Heart left ventricle (tissue), 16 donors: Measurements from ENCODE around the gene PIK3AP1. TPM values are rescaled to one million over a fixed set of nuclear protein-coding genes. Genes with fewer than 3 reads are reported as not detected.

Experiments used
- ATAC-seq, 4 donors: fragments of 200-7000 bp; cut with Tn5 transposase; one replicate each; pipeline ENCODE4 v1.9.1; 2020 to 2022; ENCODE audit warnings: moderate library complexity in 4 of 4, mild to moderate bottlenecking in 3 of 4, moderate number of reproducible peaks in 1 of 4
- DNase-seq, 5 donors: peaks; one replicate each; pipeline ENCODE4 v3.0.0-alpha.2; 2020
- H3K27ac ChIP-seq, 12 donors: fragments of 200-600 bp; sonication (generic) in 4 of 12; one replicate each; pipeline versions ENCODE4 v1.5.0 to v1.8.0; 2016 to 2022; ENCODE audit warnings: mild to moderate bottlenecking in 2 of 12
- H3K27me3 ChIP-seq, 9 donors: fragments of 200-600 bp; sonication (generic) in 2 of 9; one replicate each; pipeline versions ENCODE4 v1.5.1 to v1.8.0; 2016 to 2022; ENCODE audit warnings: mild to moderate bottlenecking in 3 of 9
- H3K36me3 ChIP-seq, 9 donors: fragments of 200-600 bp; sonication (generic) in 2 of 9; one replicate each; pipeline versions ENCODE4 v1.5.0 to v1.8.0; 2018 to 2022; ENCODE audit warnings: mild to moderate bottlenecking in 2 of 9
- H3K4me1 ChIP-seq, 12 donors: fragments of 200-600 bp; sonication (generic) in 4 of 12; one replicate each; pipeline versions ENCODE4 v1.5.0 to v1.8.0; 2016 to 2022; ENCODE audit warnings: mild to moderate bottlenecking in 3 of 12
- H3K4me3 ChIP-seq, 12 donors: fragments of 200-600 bp; sonication (generic) in 4 of 12; one replicate each; pipeline versions ENCODE4 v1.5.0 to v1.8.0; 2017 to 2022; ENCODE audit warnings: mild to moderate bottlenecking in 9 of 12, moderate library complexity in 4 of 12
- H3K9me3 ChIP-seq, 12 donors: fragments of 200-600 bp; sonication (generic) in 4 of 12; one replicate each; pipeline versions ENCODE4 v1.5.0 to v1.8.0; 2016 to 2022; ENCODE audit warnings: mild to moderate bottlenecking in 1 of 12
- CTCF ChIP-seq, 12 donors: fragments of 200-600 bp; sonication (generic) in 4 of 12; IDR thresholded peaks; one replicate each; pipeline versions ENCODE4 v1.5.0 to v1.8.0; 2018 to 2022; ENCODE audit warnings: antibody characterized with exemption in 12 of 12, mild to moderate bottlenecking in 5 of 12
- POLR2A ChIP-seq, 2 donors: fragments of 450-650 bp; IDR thresholded peaks; one replicate each; pipeline ENCODE4 v1.6.1; 2017; ENCODE audit warnings: antibody characterized with exemption in 2 of 2, mild to moderate bottlenecking in 2 of 2, moderate library complexity in 2 of 2
- WGBS, 4 donors: extraction: QIAGEN DNeasy Blood & Tissue Kit in 2 of 4; methylation state at CpG; one replicate each; pipeline versions ENCODE4 v1.1.5 to v1.1.7; 2013 to 2018; 5-methylcytosine and 5-hydroxymethylcytosine counted together
- intact Hi-C, 10 donors: fragments of 100-400 bp; cut with DNase I; formaldehyde crosslinking; loops; one replicate each; pipeline versions ENCODE4 v1.11.1 to v1.14.2; 2022
- polyA plus RNA-seq, 2 donors: library from polyadenylated mRNA; stranded (reverse); fragments of 200-250 nt; gene quantifications; one replicate each; pipeline ENCODE4 v1.2.3, GENCODE V29; 2013
- total RNA-seq, 9 donors: library from RNA; depleted of rRNA in 2 of 9; stranded (reverse); fragments of >200 nt in 2 of 9; fragmentation: NEBNext Ultra II Directional in 3 of 9; extraction: Animal tissue kit (Norgen Biotek cat#: 25700) in 3 of 9; gene quantifications; one replicate each; pipeline versions ENCODE4 v1.1.0 to v1.2.4, GENCODE V29; 2016 to 2023
- donor health status: ischemic (EF 13 %, LVEDD 7.1; RV severe dilation, severe dysfunction).
- donor health status: healthy with polysubstance abuse.
- donor health status: DM: no; HTN: yes; CAD: no.
- donor health status: DM: no; HTN: no; CAD: no.
- donor health status: ischemic (EF 25% LVEDD 6.9; RV normal size, moderate dysfunction).
- donor health status: ischemic (EF 25% LVEDD 5.7; RV mildly dilated, moderate dysfunction).
- donor health status: healthy.
- donor health status: DM: yes; HTN: yes; CAD: no.
- donor health status: ischemic (EF 35%, LVEDD 5.7; RV mildly dilated, moderate dysfunction).
- donor health status: nonischemic (EF 11% LVEDD 7.7; RV severe dilation, severe dysfunction).
- donor health status: DM: yes; HTN: yes; CAD: no.
- donor health status: PGD.
- donor health status: ischemic (EF 29% LVEDD 5.4; RV normal size, mild dysfunction).
- donor health status: nonischemic (EF 23%, LVEDD 6.1; RV moderate dilation, normal function).

The PIK3AP1 gene
- total and polyA plus RNA-seq, 11 donors: 1.3 to 37.9 (median 4.4) TPM

- H3K27me3 ChIP-seq: no peaks in the 10 kb centered on the region
- 29 to 69% (median 55%) methylated on average over 3 of the region's 3 CpGs for WGBS, 4 donors
- intact Hi-C loops: loop anchor here in 2 of 10 donors (5.0 to 10.0 kb wide), 4 partner anchors 82 to 190 kb away; partner anchors contain the start of genes LCOR (in 1 of the 2) and PIK3AP1 (in 1 of the 2)
- TF ChIP-seq POLR2A (IDR thresholded peaks at IDR 0.05) (no peak), CTCF (IDR thresholded peaks at IDR 0.05) (no peak)
- no peaks in the 10 kb centered on the region for H3K9me3 ChIP-seq
- no peak overlapping the region for H3K27ac ChIP-seq
- no peak for DNase-seq
- peaks cover 0 to 31% (median 0%) of the 10 kb centered on the region in 9 donors for H3K36me3 ChIP-seq
- H3K4me1 ChIP-seq: peaks cover 0 to 33% (median 0%) of the 10 kb centered on the region in 12 donors
- no peak for ATAC-seq
- no peak overlapping the region for H3K4me3 ChIP-seq
Measured at GRCh38 chr10:96642530-96642929, 77.8 kb downstream of the PIK3AP1 start.

- intact Hi-C loops: loop anchor here in 2 of 10 donors (5.0 to 10.0 kb wide), 4 partner anchors 83 to 191 kb away; partner anchors contain the start of genes LCOR (in 1 of the 2) and PIK3AP1 (in 1 of the 2)
- no peak for ATAC-seq
- no peak overlapping the region for H3K4me3 ChIP-seq
- DNase-seq: no peak
- 76 to 85% (median 82%) methylated on average over 12 of the region's 12 CpGs for WGBS, 4 donors
- no peak overlapping the region for H3K27ac ChIP-seq
- no peak for TF ChIP-seq CTCF (IDR thresholded peaks at IDR 0.05)
- TF ChIP-seq POLR2A (IDR thresholded peaks at IDR 0.05): no peak
- peaks cover 0 to 31% (median 0%) of the 10 kb centered on the region in 9 donors for H3K36me3 ChIP-seq
- H3K27me3 ChIP-seq: no peaks in the 10 kb centered on the region
- peaks cover 0 to 24% (median 0%) of the 10 kb centered on the region in 12 donors for H3K4me1 ChIP-seq
- no peaks in the 10 kb centered on the region for H3K9me3 ChIP-seq
Measured at GRCh38 chr10:96641396-96642295, 78.7 kb downstream of the PIK3AP1 start.

GRCh38 chr10:96639899-96640298, 80.4 kb downstream of the PIK3AP1 start:
- TF ChIP-seq POLR2A (IDR thresholded peaks at IDR 0.05) (no peak), CTCF (IDR thresholded peaks at IDR 0.05) (no peak)
- intact Hi-C loops: loop anchor here in 2 of 10 donors (5.0 to 10.0 kb wide), 5 partner anchors 85 to 263 kb away; partner anchors contain the start of genes LCOR (in 1 of the 2) and PIK3AP1 (in 1 of the 2)
- Histone ChIP-seq H3K36me3 (peaks cover 0 to 31% (median 0%) of the 10 kb centered on the region in 9 donors), H3K4me1 (peaks cover 0 to 9% (median 0%) of the 10 kb centered on the region in 12 donors), H3K27ac (no peak overlapping the region), H3K27me3 (no peaks in the 10 kb centered on the region), H3K4me3 (no peak overlapping the region), H3K9me3 (no peaks in the 10 kb centered on the region)
- 60 to 80% (median 72%) methylated on average over 4 of the region's 4 CpGs for WGBS, 4 donors
- ATAC-seq (no peak), DNase-seq (no peak)

- 89 to 92% (median 90%) methylated on average over 6 of the region's 6 CpGs for WGBS, 4 donors
- no peak overlapping the region for H3K27ac ChIP-seq
- no peak for ATAC-seq
Measured at GRCh38 chr10:96638696-96639095, 81.6 kb downstream of the PIK3AP1 start.

More at GRCh38 chr10:96638696-96639095, 81.6 kb downstream of the PIK3AP1 start:
- DNase-seq: no peak
- no peak for TF ChIP-seq CTCF (IDR thresholded peaks at IDR 0.05)
- TF ChIP-seq POLR2A (IDR thresholded peaks at IDR 0.05): no peak
- Histone ChIP-seq H3K27me3 (no peaks in the 10 kb centered on the region), H3K9me3 (no peaks in the 10 kb centered on the region), H3K4me3 (no peak overlapping the region), H3K4me1 (peaks cover 0 to 1% (median 0%) of the 10 kb centered on the region in 12 donors), H3K36me3 (peaks cover 0 to 31% (median 0%) of the 10 kb centered on the region in 9 donors)
- intact Hi-C loops: loop anchor here in 1 of 10 donors (5.0 kb wide), 1 partner anchor 261 kb away; no protein-coding TSS in a partner anchor
